DMS 273 treated with DMSO at 0.1 percent for 48 hours (cell line): ENCODE measurements around the gene RBM42.
A peak's percentile ranks its signal among the peaks of the same experiment; 100 is the strongest.

Experiments used
- DNase-seq: peaks from one replicate; lab custom pipeline; 2025; lab: John Stamatoyannopoulos, UW

Gene RBM42

DNA sequence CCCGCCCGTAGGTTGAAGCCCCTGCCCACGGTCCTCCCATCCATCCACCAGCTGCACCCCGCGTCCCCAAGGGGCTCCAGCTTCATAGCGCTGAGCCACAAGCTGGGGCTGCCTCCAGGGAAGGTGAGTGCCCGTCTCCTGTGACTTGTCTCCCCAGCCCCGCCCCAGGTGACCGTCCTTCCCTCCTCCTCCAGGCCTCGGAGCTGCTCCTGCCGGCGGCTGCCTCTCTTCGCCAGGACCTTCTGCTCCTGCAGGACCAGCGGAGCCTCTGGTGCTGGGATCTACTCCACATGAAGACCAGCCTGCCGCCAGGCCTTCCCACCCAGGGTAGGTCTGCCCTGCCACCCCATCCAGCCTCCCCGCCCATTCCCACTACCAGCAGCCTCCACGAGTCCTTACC lies 8.8 kb upstream of the RBM42 start:
- DNase-seq: no peak

- DNase-seq: no peak
Measured at GRCh38 chr19:35621708-35622107, 7.1 kb upstream of the RBM42 start.

DNA sequence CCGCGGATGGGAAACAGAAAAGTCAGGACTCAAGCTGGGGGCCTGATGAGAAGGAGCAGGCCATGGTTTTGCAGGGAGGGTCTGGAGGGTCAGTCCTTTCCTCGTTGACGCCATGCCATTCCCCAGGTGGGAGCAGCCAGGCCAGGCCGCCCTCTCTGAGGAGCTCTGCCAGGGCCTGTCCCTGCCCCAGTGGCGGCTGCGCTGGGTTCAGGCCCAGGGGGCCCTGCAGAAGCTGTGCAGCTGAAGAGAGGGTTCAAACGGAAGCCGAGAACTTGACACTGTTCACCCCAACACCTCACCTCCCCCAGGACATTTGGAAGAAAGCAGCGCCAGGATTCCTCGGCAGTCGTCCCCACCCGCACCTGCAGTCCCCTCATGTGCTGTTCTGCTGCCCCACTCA lies 6.1 kb upstream of the RBM42 start:
- DNase-seq: no peak

GRCh38 chr19:35623327-35624010 lies 5.4 kb upstream of the RBM42 start:
- DNase-seq: no peak

- DNase-seq: no peak
Measured at GRCh38 chr19:35628264-35628564, 622 bp upstream of the RBM42 start.

DNA sequence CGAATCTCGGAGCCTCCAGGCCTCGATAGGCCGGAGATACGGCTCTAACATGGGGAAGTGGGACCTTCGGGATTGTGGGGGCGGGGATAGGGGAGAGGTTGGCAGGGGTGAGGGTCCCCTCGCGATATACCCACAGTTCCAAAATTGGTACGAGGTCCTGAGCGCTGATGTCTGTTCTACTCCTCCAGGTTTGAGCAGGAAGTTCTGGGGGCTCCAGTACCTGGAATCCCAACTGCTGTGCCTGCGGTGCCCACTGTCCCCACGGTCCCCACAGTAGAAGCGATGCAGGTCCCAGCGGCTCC lies 447 bp downstream of the RBM42 start:
- no peak for DNase-seq

DNA sequence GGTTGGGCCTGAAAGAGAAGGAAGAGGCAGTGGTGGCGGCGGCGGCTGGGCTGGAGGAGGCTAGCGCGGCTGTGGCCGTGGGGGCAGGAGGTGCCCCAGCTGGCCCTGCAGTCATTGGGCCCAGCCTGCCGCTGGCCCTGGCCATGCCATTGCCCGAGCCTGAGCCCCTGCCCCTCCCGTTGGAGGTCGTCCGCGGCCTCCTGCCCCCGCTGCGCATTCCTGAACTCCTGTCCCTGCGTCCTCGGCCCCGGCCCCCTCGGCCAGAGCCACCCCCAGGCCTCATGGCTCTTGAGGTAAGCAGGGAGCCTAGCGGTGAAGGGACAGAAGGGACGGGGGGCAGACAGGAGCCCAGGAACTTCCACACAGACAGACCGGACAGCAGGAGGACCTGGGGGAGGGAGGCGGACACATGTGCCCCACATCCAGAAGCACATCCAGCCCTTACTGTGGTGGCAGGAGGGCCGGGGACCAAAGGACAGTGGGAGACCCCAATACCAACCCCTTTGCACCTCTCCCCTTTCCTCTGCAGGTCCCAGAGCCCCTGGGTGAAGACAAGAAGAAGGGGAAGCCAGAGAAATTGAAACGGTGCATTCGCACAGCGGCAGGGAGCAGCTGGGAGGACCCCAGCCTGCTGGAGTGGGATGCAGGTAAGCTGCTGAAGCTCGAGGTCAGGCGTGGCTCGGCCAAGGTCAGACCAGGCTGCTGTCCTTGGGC lies 5.0 kb downstream of the RBM42 start:
- no peak for DNase-seq

- no peak for DNase-seq
Measured at GRCh38 chr19:35636651-35637050, 7.8 kb downstream of the RBM42 start.

DNA sequence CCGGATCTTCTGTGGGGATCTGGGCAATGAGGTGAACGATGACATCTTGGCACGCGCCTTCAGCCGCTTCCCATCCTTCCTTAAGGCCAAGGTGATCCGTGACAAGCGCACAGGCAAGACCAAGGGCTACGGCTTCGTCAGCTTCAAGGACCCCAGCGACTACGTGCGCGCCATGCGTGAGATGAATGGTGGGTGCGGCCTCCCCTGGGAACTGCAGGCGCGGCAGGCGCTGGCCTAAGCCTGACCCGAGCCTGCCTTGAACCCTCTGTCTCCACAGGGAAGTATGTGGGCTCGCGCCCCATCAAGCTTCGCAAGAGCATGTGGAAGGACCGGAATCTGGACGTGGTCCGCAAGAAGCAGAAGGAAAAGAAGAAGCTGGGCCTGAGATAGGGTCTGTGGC lies 8.3 kb downstream of the RBM42 start:
- DNase-seq: no peak

DNA sequence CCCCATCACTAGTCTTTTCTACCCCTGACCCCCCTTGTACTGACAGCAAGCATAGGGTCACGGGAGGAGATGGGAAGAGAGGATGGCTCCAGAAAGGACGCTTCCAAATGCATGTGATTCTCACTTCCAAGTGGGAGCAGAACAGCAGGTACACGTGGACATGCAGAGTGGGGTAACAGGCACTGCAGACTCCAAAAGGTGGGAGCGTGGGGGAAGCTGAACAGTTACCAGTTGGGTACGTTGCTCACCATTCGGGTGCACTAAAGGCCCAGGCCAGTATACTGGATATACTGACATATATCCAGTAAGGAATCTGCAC lies 10.4 kb downstream of the RBM42 start:
- no peak for DNase-seq

GRCh38 chr19:35639863-35640262 lies 11.0 kb downstream of the RBM42 start:
- no peak for DNase-seq

GRCh38 chr19:35641515-35642151 lies 12.8 kb downstream of the RBM42 start, which contains the start of gene ETV2:
Gene ETV2, plus strand, starts transcription at chr19:35641745. Its CDS starts 716 bp downstream, at chr19:35642461.
- no peak for DNase-seq

DNA sequence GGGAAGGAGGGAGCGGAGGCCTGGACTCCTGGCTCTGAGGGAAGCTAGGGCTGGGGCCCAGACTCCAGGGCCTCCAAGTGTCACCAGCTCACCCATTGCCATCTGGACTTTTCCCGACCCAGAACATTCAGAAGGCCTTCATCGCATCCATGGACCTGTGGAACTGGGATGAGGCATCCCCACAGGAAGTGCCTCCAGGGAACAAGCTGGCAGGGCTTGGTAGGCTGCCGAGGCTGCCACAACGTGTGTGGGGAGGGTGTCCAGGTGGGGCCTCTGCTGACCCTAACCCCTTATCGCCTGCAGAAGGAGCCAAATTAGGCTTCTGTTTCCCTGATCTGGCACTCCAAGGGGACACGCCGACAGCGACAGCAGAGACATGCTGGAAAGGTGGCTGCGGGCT lies 13.5 kb downstream of the RBM42 start:
- no peak for DNase-seq

DNA sequence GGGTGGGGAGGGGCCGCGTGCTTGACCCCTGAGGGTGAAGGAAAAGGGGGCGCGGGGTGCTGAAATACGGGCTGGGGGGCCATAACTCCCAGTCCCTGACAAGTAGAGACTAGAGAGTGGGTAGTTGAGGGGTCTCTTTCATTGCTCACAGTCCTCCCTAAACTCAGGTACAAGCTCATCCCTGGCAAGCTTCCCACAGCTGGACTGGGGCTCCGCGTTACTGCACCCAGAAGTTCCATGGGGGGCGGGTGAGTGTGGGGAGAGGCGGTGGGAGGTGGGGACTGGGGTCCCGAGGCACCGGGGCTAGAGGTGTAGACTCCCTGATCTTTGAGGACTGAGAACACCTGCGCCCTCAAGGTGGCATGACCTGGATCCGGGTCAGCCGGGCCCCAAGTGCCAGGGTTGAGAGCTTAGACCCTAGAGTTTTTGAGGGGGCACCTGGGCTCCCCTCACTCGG lies 14.0 kb downstream of the RBM42 start:
- DNase-seq: no peak

DNA sequence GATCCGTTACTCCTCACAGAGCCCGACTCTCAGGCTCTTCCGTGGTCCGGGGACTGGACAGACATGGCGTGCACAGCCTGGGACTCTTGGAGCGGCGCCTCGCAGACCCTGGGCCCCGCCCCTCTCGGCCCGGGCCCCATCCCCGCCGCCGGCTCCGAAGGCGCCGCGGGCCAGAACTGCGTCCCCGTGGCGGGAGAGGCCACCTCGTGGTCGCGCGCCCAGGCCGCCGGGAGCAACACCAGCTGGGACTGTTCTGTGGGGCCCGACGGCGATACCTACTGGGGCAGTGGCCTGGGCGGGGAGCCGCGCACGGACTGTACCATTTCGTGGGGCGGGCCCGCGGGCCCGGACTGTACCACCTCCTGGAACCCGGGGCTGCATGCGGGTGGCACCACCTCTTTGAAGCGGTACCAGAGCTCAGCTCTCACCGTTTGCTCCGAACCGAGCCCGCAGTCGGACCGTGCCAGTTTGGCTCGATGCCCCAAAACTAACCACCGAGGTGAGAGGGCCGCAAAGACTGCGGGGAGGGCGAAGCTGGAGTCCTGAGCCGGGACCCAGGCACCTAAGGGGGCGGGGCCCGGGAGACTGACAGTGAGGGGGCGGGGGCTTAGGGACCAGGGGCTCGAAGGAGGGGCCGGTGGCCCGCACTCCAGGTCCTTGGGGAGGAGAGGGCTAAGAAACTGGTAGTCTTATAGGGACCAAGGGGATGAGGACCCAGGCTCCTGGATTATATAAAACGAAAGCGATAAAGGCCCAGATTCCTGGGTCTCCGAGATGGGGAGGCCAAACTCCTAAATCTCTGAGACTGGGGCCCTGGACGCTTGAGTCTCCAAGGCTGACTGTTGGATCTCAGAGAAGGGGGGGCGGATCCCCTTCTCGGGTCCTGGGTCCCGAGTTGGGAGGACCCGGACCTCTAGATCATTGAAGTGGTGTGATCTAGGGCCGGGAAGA lies 14.7 kb downstream of the RBM42 start:
- peak; percentile 52 for DNase-seq

DNA sequence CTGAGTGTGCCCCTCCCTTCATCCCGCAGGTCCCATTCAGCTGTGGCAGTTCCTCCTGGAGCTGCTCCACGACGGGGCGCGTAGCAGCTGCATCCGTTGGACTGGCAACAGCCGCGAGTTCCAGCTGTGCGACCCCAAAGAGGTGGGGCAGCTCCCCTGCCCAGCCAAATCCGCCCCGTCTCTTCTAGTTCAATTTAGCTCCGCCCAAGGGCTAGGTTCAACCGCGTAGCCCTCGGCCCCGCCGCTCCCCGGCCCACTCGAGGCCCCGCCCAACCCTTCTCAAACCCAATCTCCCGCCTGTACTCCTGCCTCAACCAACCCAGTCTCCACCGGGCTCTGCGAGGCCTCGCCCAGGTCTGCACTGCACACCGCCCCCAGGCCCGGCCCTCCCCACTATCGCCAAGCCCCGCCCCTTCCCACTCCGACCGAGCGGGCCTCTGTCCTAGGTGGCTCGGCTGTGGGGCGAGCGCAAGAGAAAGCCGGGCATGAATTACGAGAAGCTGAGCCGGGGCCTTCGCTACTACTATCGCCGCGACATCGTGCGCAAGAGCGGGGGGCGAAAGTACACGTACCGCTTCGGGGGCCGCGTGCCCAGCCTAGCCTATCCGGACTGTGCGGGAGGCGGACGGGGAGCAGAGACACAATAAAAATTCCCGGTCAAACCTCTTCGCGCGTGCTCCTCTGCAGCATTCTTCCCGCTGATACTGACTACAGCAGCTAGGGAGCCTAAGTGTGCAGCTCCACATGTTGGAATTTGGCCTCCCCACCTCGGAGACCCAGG lies 15.6 kb downstream of the RBM42 start:
- DNase-seq: peak; percentile 81

GRCh38 chr19:35644987-35645679 lies 16.3 kb downstream of the RBM42 start:
- no peak for DNase-seq

DNA sequence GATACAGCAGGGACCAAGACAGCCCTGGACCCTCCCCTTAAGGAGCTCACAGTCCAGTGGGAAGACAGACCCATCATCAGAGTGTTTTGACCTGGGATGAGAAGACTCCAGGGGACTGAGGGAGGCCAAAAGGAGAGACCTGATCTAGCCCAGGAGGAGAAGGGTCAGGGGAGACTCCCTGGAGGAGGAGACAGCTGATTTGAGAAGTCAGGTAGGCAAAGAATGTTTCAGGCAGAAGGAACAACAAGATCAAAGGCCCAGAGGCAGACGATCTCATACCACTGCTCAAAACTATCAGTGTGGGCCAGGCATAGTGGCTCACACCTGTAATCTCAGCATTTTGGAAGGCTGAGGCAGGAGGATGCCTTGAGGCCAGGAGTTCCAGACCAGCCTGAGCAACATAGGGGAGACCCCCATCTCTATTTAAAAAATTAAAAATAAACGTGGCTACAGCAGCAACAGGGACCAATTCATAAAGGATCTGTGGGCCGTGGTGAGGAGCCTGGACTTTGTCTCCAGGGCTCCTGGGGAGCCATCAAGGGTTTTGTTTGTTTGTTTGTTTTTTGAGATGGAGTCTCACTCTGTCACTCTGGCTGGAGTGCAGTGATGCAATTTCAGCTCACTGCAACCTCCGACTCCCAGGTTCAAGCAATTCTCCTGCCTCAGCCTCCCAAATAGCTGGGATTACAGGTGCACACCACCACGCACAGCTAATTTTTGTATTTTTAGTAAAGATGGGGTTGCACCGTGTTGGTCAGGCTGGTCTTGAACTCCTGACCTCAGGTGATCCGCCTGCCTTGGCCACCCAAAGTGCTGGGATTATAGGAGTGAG lies 17.1 kb downstream of the RBM42 start:
- DNase-seq: no peak

GRCh38 chr19:35648017-35648961 lies 19.5 kb downstream of the RBM42 start, which contains the start of gene COX6B1:
Gene COX6B1, plus strand, starts transcription at chr19:35648323. Its CDS starts 2,921 bp downstream, at chr19:35651244.
- DNase-seq: peak; percentile 95
